ENCODE data around the gene CDK2.

CDK2 gene

GRCh38 chr12:56014205-56014604 lies 47.6 kb downstream of the CDK2 start:
- no peak for DNase-seq (ENCODE audit: low spot score)

- no peak for DNase-seq (ENCODE audit: low spot score)
Observed at GRCh38 chr12:56017181-56017580, 50.6 kb downstream of the CDK2 start.

GRCh38 chr12:56018356-56018755 lies 51.7 kb downstream of the CDK2 start:
- no peak for DNase-seq (ENCODE audit: low spot score)

- DNase-seq (ENCODE audit: low spot score) = no peak
Observed at GRCh38 chr12:56020423-56021184, 54.0 kb downstream of the CDK2 start, which contains the start of gene IKZF4. TSS of gene IKZF4 (plus strand) at chr12:56021043. CDS start at chr12:56021494, 451 bp downstream.

- DNase-seq (ENCODE audit: low spot score) = no peak
Observed at GRCh38 chr12:56021889-56022497, 55.4 kb downstream of the CDK2 start.

Data from NAMALWA (cell line).